Suppressor macrophage (primary cell): ENCODE measurements around the gene IL13RA2.

ENCODE experiments used
- DNase-seq, 4 experiments: peaks; one replicate each; pipeline ENCODE4 v3.0.0-alpha.2; 2020 to 2022

The IL13RA2 gene

GRCh38 chrX:114985967-114986592, 31.3 kb downstream of the IL13RA2 start:
- DNase-seq, result no peak

GRCh38 chrX:114976292-114976691, 41.1 kb downstream of the IL13RA2 start:
- no peak for DNase-seq

GRCh38 chrX:114973013-114973412, 44.4 kb downstream of the IL13RA2 start:
- no peak for DNase-seq

GRCh38 chrX:114970806-114971205, 46.6 kb downstream of the IL13RA2 start:
- DNase-seq, result no peak

- no peak for DNase-seq
Measured at GRCh38 chrX:114964374-114964773, 53.0 kb downstream of the IL13RA2 start.

- no peak for DNase-seq
Measured at GRCh38 chrX:114962209-114962608, 55.2 kb downstream of the IL13RA2 start.

- DNase-seq, result peak in 1 of 4 experiments; percentile 2
Measured at GRCh38 chrX:114959729-114960128, 57.7 kb downstream of the IL13RA2 start.
